ENCODE results near the gene HPS4.

DNA sequence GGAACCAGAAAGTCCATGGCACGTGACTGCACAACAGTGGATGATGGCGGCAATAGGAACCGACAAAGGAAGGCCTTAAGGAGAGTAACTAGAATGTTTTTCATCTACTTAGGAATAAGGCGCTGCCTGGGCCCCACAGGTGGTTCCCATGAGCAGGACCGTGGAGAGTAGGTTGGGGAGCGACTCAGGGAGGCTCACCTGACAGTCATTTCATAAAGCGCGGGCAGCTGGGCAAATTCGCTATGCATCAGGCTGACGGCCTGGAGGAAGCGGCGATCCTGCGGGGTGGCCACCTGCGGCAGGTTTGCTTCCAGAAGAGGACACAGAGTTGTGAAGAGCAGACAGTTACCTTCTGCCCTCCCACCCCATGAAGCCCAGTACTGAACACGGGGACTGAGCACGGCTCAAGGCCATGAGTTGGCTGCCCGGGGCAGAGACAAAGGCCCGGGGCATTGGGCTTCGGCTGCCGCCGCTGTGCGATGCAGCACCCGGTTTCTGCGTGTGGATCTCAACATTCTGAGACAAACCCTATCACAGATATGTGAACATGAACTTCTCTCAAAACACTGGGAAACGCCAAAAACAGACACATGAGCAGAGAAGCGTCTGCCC lies 25.8 kb downstream of the HPS4 start:
- TF ChIP-seq POLR2A (IDR thresholded peaks at IDR 0.05) (no peak), POLR2AphosphoS5 (IDR thresholded peaks at IDR 0.05) (no peak)
- TF ChIP-seq, protein P1, sequence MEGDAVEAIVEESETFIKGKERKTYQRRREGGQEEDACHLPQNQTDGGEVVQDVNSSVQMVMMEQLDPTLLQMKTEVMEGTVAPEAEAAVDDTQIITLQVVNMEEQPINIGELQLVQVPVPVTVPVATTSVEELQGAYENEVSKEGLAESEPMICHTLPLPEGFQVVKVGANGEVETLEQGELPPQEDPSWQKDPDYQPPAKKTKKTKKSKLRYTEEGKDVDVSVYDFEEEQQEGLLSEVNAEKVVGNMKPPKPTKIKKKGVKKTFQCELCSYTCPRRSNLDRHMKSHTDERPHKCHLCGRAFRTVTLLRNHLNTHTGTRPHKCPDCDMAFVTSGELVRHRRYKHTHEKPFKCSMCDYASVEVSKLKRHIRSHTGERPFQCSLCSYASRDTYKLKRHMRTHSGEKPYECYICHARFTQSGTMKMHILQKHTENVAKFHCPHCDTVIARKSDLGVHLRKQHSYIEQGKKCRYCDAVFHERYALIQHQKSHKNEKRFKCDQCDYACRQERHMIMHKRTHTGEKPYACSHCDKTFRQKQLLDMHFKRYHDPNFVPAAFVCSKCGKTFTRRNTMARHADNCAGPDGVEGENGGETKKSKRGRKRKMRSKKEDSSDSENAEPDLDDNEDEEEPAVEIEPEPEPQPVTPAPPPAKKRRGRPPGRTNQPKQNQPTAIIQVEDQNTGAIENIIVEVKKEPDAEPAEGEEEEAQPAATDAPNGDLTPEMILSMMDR (IDR thresholded peaks at IDR 0.05): no peak

Data from stomach (tissue), 4 donors.